ENCODE measurements around the gene TCTN2. TPM values are rescaled to one million over a fixed set of nuclear protein-coding genes. Genes with fewer than 3 reads are reported as not detected.

TCTN2 gene
- total and polyA plus RNA-seq, 2 experiments from 2014 or later = 2.7 to 6.0 TPM

- no peak for TF ChIP-seq NANOG (IDR thresholded peaks at IDR 0.05; ENCODE audit: borderline replicate concordance)
- no peak for TF ChIP-seq EZH2phosphoT487 (IDR thresholded peaks at IDR 0.05; ENCODE audit: unreplicated experiment)
- no peak for TF ChIP-seq EZH2 (IDR thresholded peaks at IDR 0.05; ENCODE audit: low read depth, unreplicated experiment)
Observed at GRCh38 chr12:123720141-123720814, 49.4 kb downstream of the TCTN2 start (continued).

- H4K20me1 ChIP-seq (replicated peaks; ENCODE audit: insufficient read depth) = peaks cover 26% of the 10 kb centered on the region
- Mint-ChIP-seq H3K27ac (no peak overlapping the region), H3K36me3 (ENCODE audit: low read depth) (peaks cover 47% of the 10 kb centered on the region), H3K9me3 (no peaks in the 10 kb centered on the region), H3K4me3 (no peak overlapping the region), H3K27me3 (ENCODE audit: insufficient read depth, low read depth, poor library complexity) (peaks cover 1% of the 10 kb centered on the region), H3K4me1 (no peaks in the 10 kb centered on the region)
- H3K27me3 ChIP-seq (ENCODE audit: insufficient read depth) = no peaks in the 10 kb centered on the region
- H3K27ac ChIP-seq (ENCODE audit: low read depth) = no peak overlapping the region
- DNase-seq (ENCODE audit: low spot score) (no peak), ATAC-seq (no peak)
- no peaks in the 10 kb centered on the region for H3F3A ChIP-seq (replicated peaks; ENCODE audit: low read depth)
- no peaks in the 10 kb centered on the region for H3K9me2 ChIP-seq (ENCODE audit: insufficient read depth)
- no peak overlapping the region for H3K4me3 ChIP-seq
- H2AFZ ChIP-seq = no peak overlapping the region
- H3K4me2 ChIP-seq = no peak overlapping the region
- H3K79me2 ChIP-seq (replicated peaks; ENCODE audit: insufficient read depth) = peaks cover 27% of the 10 kb centered on the region
- H3K36me3 ChIP-seq (ENCODE audit: insufficient read depth) = peaks cover 54% of the 10 kb centered on the region
- H3K4me1 ChIP-seq (ENCODE audit: insufficient read depth) = no peaks in the 10 kb centered on the region
- TF ChIP-seq NANOG (IDR thresholded peaks at IDR 0.05; ENCODE audit: borderline replicate concordance) = no peak
- TF ChIP-seq EZH2phosphoT487 (IDR thresholded peaks at IDR 0.05; ENCODE audit: unreplicated experiment) = no peak
- TF ChIP-seq ZNF462 (CRISPR knock-in tag; IDR thresholded peaks at IDR 0.05) = no peak
- TF ChIP-seq CREB1 (CRISPR knock-in tag; IDR thresholded peaks at IDR 0.05; ENCODE audit: low read depth) = no peak
- no peak for TF ChIP-seq JUNB (IDR thresholded peaks at IDR 0.05; ENCODE audit: unreplicated experiment)
- TF ChIP-seq ZNF114 (CRISPR knock-in tag; IDR thresholded peaks at IDR 0.05) = no peak
- no peak for TF ChIP-seq STAT1 (IDR thresholded peaks at IDR 0.05; ENCODE audit: unreplicated experiment)
- TF ChIP-seq ETS1 (IDR thresholded peaks at IDR 0.05) = no peak
- no peak for TF ChIP-seq POLR2AphosphoS5 (IDR thresholded peaks at IDR 0.05; ENCODE audit: low read depth)
- no peak for TF ChIP-seq REST (IDR thresholded peaks at IDR 0.05; ENCODE audit: unreplicated experiment)
- TF ChIP-seq EZH2 (IDR thresholded peaks at IDR 0.05; ENCODE audit: low read depth, unreplicated experiment) = no peak
- no peak for TF ChIP-seq ZNF331 (CRISPR knock-in tag; IDR thresholded peaks at IDR 0.05; ENCODE audit: low read depth)
Observed at GRCh38 chr12:123721245-123721644, 50.3 kb downstream of the TCTN2 start.

Data from GM23338 (cell line).